IMR-90 (cell line): ENCODE data around the gene KIF15.
"Not testable (repeated sequence)": the region's sequence is repeated elsewhere in the genome, so short reads cannot be mapped to it uniquely, and the experiment has no call there.

ENCODE experiments used
- CTCF ChIP-seq: conservative IDR thresholded peaks from 2 replicates; pipeline ENCODE4 v1.5.1; 2012; ENCODE audit warnings: mild to moderate bottlenecking, low read depth, low read length, improper control_type of control experiment
- MAFK ChIP-seq: IDR thresholded peaks from 2 replicates; pipeline ENCODE4 v1.6.1; 2012; ENCODE audit warnings: low read depth, low read length, improper control_type of control experiment
- POLR2A ChIP-seq: IDR thresholded peaks from 2 replicates; pipeline ENCODE4 v1.6.1; 2012; ENCODE audit warnings: mild to moderate bottlenecking, low read depth, low read length
- RAD21 ChIP-seq: IDR thresholded peaks from 2 replicates; pipeline ENCODE4 v1.6.1; 2012; ENCODE audit warnings: low read length, improper control_type of control experiment
- SMC3 ChIP-seq: fragments of 150-350 bp; IDR thresholded peaks from 2 replicates; pipeline ENCODE4 v1.6.1; 2016; ENCODE audit warnings: low read depth, mild to moderate bottlenecking, antibody characterized with exemption, low read length, moderate library complexity

GRCh38 chr3:44821206-44821605, 59.6 kb downstream of the KIF15 start:
- not testable (repeated sequence) for TF ChIP-seq CTCF, MAFK, SMC3, POLR2A, RAD21
